ENCODE results near the gene FNDC7.

- TF ChIP-seq POLR2A (IDR thresholded peaks at IDR 0.05) (no peak), CTCF (IDR thresholded peaks at IDR 0.05) (no peak)
These were observed 48.2 kb upstream of the FNDC7 start for GRCh38 chr1:108664481-108664880.

Data from uterus (tissue), 2 donors.